PC-3 (cell line): Measurements from ENCODE around the gene ZC3H11A. TPM values are rescaled to one million over a fixed set of nuclear protein-coding genes. Genes with fewer than 3 reads are reported as not detected.
A peak's percentile ranks its signal among the peaks of the same experiment; 100 is the strongest.
"Not testable (repeated sequence)": the region's sequence is repeated elsewhere in the genome, so short reads cannot be mapped to it uniquely, and the experiment has no call there.

Source experiments
- ATAC-seq: fragments of 200-7000 bp; cut with Tn5 transposase; 2 replicates; pipeline ENCODE4 v1.9.1; 2020; ENCODE audit warnings: mild to moderate bottlenecking, moderate library complexity
- BruUV-seq: library from RNA; stranded (reverse); fragments of 400-500 nt; replicated peaks from 2 replicates; lab custom pipeline; 2021; lab: Mats Ljungman, UMichigan
- CTCF ChIA-PET: fragments of 300-600 bp; sonication (Branson Sonifier 250); formaldehyde crosslinking; loops from one replicate; lab custom pipeline; 2022; ENCODE audit warnings: antibody characterized with exemption; lab: Charles Lee
- POLR2A ChIA-PET: fragments of 300-600 bp; sonication (Branson Sonifier 250); formaldehyde crosslinking; loops from one replicate; lab custom pipeline; 2022; ENCODE audit warnings: antibody characterized with exemption; ENCODE audit not compliant: unreplicated experiment; lab: Charles Lee
- DNase-seq: peaks from one replicate; pipeline ENCODE4 v3.0.0-alpha.2; 2015
- H2AFZ ChIP-seq: fragments of 300-600 bp; sonication (generic); 2 replicates; pipeline ENCODE4 v1.6.0; 2016; ENCODE audit warnings: antibody characterized with exemption, low read length
- H3F3A ChIP-seq: fragments of 300-600 bp; sonication (generic); one replicate; pipeline ENCODE4 v1.6.0; 2017; ENCODE audit warnings: antibody characterized with exemption, low read length, control low read depth, mild to moderate bottlenecking; ENCODE audit not compliant: unreplicated experiment
- H3K27ac ChIP-seq: fragments of 300-600 bp; sonication (generic); 2 replicates; pipeline ENCODE4 v1.5.1; 2016; ENCODE audit warnings: mild to moderate bottlenecking, low read length
- H3K27me3 ChIP-seq: fragments of 300-600 bp; sonication (generic); 2 replicates; pipeline ENCODE4 v1.6.1; 2016; ENCODE audit warnings: low read length, mixed read lengths
- H3K36me3 ChIP-seq: fragments of 300-600 bp; sonication (generic); 2 replicates; pipeline ENCODE4 v1.6.1; 2016; ENCODE audit warnings: low read depth, mixed run types, low read length, mixed read lengths
- H3K4me1 ChIP-seq: fragments of 300-600 bp; sonication (generic); 2 replicates; pipeline ENCODE4 v1.5.1; 2016; ENCODE audit warnings: low read length; ENCODE audit not compliant: insufficient read depth
- H3K4me2 ChIP-seq: fragments of 300-600 bp; sonication (generic); 2 replicates; pipeline ENCODE4 v1.6.0; 2016; ENCODE audit warnings: low read length
- H3K4me3 ChIP-seq: fragments of 300-600 bp; sonication (generic); 2 replicates; pipeline ENCODE4 v1.5.1; 2016; ENCODE audit warnings: mild to moderate bottlenecking, low read length, mixed read lengths
- H3K79me2 ChIP-seq: fragments of 300-600 bp; sonication (generic); 2 replicates; pipeline ENCODE4 v1.6.1; 2017; ENCODE audit warnings: low read length, mixed read lengths
- H3K9ac ChIP-seq: fragments of 300-600 bp; sonication (generic); 2 replicates; pipeline ENCODE4 v1.6.0; 2016; ENCODE audit warnings: mild to moderate bottlenecking, low read length
- H3K9me2 ChIP-seq: fragments of 300-600 bp; sonication (generic); replicated peaks from 2 replicates; pipeline ENCODE4 v1.6.1; 2016; ENCODE audit warnings: mixed run types, low read length, mixed read lengths
- H3K9me3 ChIP-seq: fragments of 300-600 bp; sonication (generic); 2 replicates; pipeline ENCODE4 v1.6.1; 2016; ENCODE audit warnings: low read length, mixed read lengths
- H4K20me1 ChIP-seq: fragments of 300-600 bp; sonication (generic); 2 replicates; pipeline ENCODE4 v1.6.1; 2016; ENCODE audit warnings: low read length, mixed read lengths
- EZH2 ChIP-seq: fragments of 300-600 bp; sonication (generic); IDR thresholded peaks from one replicate; pipeline ENCODE4 v1.6.1; 2017; ENCODE audit warnings: antibody characterized with exemption, mild to moderate bottlenecking, low read length; ENCODE audit not compliant: unreplicated experiment
- EZH2phosphoT487 ChIP-seq: fragments of 300-600 bp; sonication (generic); IDR thresholded peaks from 2 replicates; pipeline ENCODE4 v1.6.1; 2018; ENCODE audit warnings: mild to moderate bottlenecking, antibody characterized with exemption, low read length, borderline replicate concordance
- intact Hi-C: fragments of 100-400 bp; cut with micrococcal nuclease; formaldehyde crosslinking; loops from 2 replicates; pipeline ENCODE4 v1.9.0; 2023
- total RNA-seq: library from RNA; depleted of rRNA; stranded (reverse); fragments of >200 nt; gene quantifications from 2 replicates; pipeline ENCODE4 v1.2.3, GENCODE V29; 2014
- TF ChIP-seq, protein P1 (sequence below): fragments of 300-600 bp; sonication (generic); conservative IDR thresholded peaks from 2 replicates; pipeline ENCODE4 v1.5.1; 2017; ENCODE audit warnings: antibody characterized with exemption, low read depth, mild to moderate bottlenecking, low read length

Gene ZC3H11A
- total RNA-seq, 1 experiment from 2014 or later, result 77.9 TPM

DNA sequence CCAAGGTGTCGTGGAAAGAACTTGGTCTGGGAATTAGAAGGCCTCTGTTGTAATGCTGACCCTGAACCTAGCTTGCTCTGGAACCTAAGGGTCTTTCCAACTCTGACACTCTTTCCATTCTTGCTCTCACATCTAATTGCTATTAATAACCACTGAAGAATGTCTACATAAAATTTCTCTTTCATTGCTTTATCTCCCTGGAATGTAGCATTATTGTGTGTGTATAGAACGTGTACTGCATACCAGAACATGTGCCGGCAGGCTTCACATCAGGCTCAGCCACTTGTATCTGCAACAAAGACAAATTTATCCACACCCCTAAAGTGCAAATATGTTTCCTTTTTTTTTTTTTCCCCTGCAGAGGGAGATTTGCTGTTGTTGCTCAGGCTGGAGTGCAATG lies 44.4 kb upstream of the ZC3H11A start:
- H3K79me2 ChIP-seq, result no peaks in the 10 kb centered on the region
- no peak overlapping the region for H3K27ac ChIP-seq
- no peak overlapping the region for H3K9ac ChIP-seq
- no peak overlapping the region for H3K4me3 ChIP-seq
- H3F3A ChIP-seq, result no peaks in the 10 kb centered on the region
- no peak for ATAC-seq
- H2AFZ ChIP-seq, result no peak overlapping the region
- no peaks in the 10 kb centered on the region for H3K9me2 ChIP-seq
- ChIA-PET POLR2A (no interaction called here), CTCF (interaction anchor here (0.7 kb wide), 1 partner anchor 808 kb away, joined by 6 read pairs; no protein-coding TSS in a partner anchor)
- H3K27me3 ChIP-seq, result no peaks in the 10 kb centered on the region
- H4K20me1 ChIP-seq, result no peaks in the 10 kb centered on the region
- no peaks in the 10 kb centered on the region for H3K36me3 ChIP-seq
- no peaks in the 10 kb centered on the region for H3K4me1 ChIP-seq
- no TSS peak for BruUV-seq
- intact Hi-C loops, result no loop called here
- no peaks in the 10 kb centered on the region for H3K9me3 ChIP-seq
- H3K4me2 ChIP-seq, result no peak overlapping the region
- no peak for DNase-seq
- TF ChIP-seq EZH2phosphoT487 (no peak), EZH2 (no peak)
- TF ChIP-seq, protein P1, sequence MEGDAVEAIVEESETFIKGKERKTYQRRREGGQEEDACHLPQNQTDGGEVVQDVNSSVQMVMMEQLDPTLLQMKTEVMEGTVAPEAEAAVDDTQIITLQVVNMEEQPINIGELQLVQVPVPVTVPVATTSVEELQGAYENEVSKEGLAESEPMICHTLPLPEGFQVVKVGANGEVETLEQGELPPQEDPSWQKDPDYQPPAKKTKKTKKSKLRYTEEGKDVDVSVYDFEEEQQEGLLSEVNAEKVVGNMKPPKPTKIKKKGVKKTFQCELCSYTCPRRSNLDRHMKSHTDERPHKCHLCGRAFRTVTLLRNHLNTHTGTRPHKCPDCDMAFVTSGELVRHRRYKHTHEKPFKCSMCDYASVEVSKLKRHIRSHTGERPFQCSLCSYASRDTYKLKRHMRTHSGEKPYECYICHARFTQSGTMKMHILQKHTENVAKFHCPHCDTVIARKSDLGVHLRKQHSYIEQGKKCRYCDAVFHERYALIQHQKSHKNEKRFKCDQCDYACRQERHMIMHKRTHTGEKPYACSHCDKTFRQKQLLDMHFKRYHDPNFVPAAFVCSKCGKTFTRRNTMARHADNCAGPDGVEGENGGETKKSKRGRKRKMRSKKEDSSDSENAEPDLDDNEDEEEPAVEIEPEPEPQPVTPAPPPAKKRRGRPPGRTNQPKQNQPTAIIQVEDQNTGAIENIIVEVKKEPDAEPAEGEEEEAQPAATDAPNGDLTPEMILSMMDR, result no peak

DNA sequence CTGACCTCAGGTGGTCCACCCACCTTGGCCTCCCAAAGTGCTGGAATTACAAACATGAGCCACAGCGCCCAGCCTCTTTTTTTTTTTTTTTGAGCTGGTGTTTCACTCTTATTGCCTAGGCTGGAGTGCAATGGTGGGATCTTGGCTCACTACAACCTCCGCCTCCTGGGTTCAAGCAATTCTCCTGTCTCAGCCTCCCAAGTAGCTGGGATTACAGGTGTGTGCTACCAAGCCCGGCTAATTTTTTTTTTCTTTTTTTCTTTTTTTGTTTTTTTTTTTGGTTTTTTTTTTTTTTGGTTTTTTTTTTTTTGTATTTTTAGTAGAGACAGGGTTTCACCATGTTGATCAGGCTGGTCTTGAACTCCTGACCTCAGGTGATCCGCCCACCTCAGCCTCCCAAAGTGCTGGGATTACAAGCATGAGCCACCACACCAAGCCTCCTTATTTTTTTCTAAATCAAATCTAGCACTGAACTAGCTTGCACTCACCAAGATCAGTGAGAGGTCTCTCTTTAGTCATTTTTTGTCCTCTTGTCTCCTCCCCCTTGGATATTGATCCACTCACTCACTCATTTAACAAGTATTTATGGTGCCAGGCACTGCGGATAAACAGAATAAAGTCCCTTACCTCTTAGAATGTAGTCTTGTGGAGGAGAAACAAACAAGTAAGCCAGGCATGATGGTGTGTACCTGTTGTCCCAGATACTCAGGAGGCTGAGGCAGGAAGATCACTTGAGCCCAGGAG lies 43.6 kb upstream of the ZC3H11A start:
- H3K27me3 ChIP-seq, H3K9me2 ChIP-seq, H3K4me1 ChIP-seq, intact Hi-C loops, H3F3A ChIP-seq, BruUV-seq, H3K27ac ChIP-seq, H3K4me3 ChIP-seq, H3K9ac ChIP-seq, H4K20me1 ChIP-seq, POLR2A ChIA-PET, H3K79me2 ChIP-seq, H2AFZ ChIP-seq, H3K4me2 ChIP-seq, H3K9me3 ChIP-seq, H3K36me3 ChIP-seq: not testable (repeated sequence)
- CTCF ChIA-PET, result interaction anchor here (0.7 kb wide), 1 partner anchor 809 kb away, joined by 6 read pairs; no protein-coding TSS in a partner anchor
- ATAC-seq (peak; percentile 64), DNase-seq (peak; percentile 15)

DNA sequence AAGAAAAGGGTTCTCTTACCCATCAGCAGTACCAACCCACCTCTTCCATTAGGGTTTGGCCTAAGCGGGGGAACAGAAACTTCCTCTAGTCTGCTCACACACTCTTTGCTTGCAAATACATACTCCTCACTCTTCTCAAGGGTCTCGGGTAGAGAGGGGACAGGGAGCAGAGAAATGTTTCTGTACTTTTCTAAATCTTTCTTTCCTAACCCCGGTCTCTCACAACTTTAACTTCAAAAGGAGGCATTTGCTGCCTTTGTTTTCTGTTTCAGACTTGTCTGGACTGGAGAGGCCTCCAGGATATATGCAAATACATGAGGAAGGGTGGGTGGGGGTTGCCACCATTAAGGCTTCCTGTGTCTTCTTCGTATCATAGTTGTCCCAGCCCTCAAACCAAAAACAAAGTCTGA lies 41.0 kb upstream of the ZC3H11A start:
- Histone ChIP-seq H3K4me1 (no peaks in the 10 kb centered on the region), H3K79me2 (no peaks in the 10 kb centered on the region), H3K9me3 (no peaks in the 10 kb centered on the region), H3K36me3 (no peaks in the 10 kb centered on the region), H3K27me3 (no peaks in the 10 kb centered on the region), H3K4me3 (no peak overlapping the region), H3K4me2 (no peak overlapping the region), H3F3A (no peaks in the 10 kb centered on the region), H4K20me1 (no peaks in the 10 kb centered on the region), H3K27ac (no peak overlapping the region), H3K9ac (no peak overlapping the region), H3K9me2 (no peaks in the 10 kb centered on the region), H2AFZ (no peak overlapping the region)
- no TSS peak for BruUV-seq
- ChIA-PET CTCF (no interaction called here), POLR2A (no interaction called here)
- no peak for ATAC-seq
- TF ChIP-seq, protein P1, result no peak
- no peak for TF ChIP-seq EZH2phosphoT487
- intact Hi-C loops, result no loop called here
- no peak for DNase-seq
